Gastroesophageal sphincter (tissue), 4 donors: ENCODE results near the gene DOLPP1. TPM values are rescaled to one million over a fixed set of nuclear protein-coding genes. Genes with fewer than 3 reads are reported as not detected.

ENCODE experiments used
- ATAC-seq: fragments of 150-250 bp; one replicate; pipeline ENCODE4 v1.9.1; 2016; ENCODE audit warnings: mild to moderate bottlenecking, moderate library complexity
- H3K27ac ChIP-seq, 4 donors: fragments of 200-600 bp; sonication (generic) in 3 of 4; 1 replicate in 3 of 4; 2 replicates in 1 of 4; pipeline ENCODE4 v1.5.1; 2016 to 2019
- H3K27me3 ChIP-seq: fragments of 200-600 bp; sonication (generic); one replicate; pipeline ENCODE4 v1.5.1; 2019
- H3K36me3 ChIP-seq, 2 donors: fragments of 200-600 bp; sonication (generic); one replicate each; pipeline ENCODE4 v1.5.1; 2019; ENCODE audit warnings: control low read depth in 1 of 2
- H3K4me1 ChIP-seq, 3 donors: fragments of 200-600 bp; sonication (generic); 1 replicate in 2 of 3; 2 replicates in 1 of 3; pipeline ENCODE4 v1.5.1; 2016 to 2019; ENCODE audit warnings: control low read depth in 2 of 3
- H3K4me3 ChIP-seq, 2 donors: fragments of 200-600 bp; sonication (generic); one replicate each; pipeline ENCODE4 v1.5.1; 2019; ENCODE audit warnings: mild to moderate bottlenecking in 1 of 2, moderate library complexity in 1 of 2
- H3K9me3 ChIP-seq, 3 donors: fragments of 200-600 bp; sonication (generic); one replicate each; pipeline ENCODE4 v1.5.1; 2017 to 2019; ENCODE audit warnings: control low read depth in 2 of 3
- CTCF ChIP-seq, 4 experiments: fragments of 200-600 bp in 2 of 4; fragments of 450-650 bp in 2 of 4; sonication (generic) in 1 of 4; IDR thresholded peaks; one replicate each; pipeline ENCODE4 v1.5.1; 2017 to 2019; ENCODE audit warnings: antibody characterized with exemption in 4 of 4, mild to moderate bottlenecking in 2 of 4, moderate library complexity in 2 of 4
- EP300 ChIP-seq: sonication (generic); formaldehyde crosslinking; IDR thresholded peaks from one replicate; pipeline ENCODE4 v1.6.1; 2017; ENCODE audit warnings: antibody characterized with exemption, mild to moderate bottlenecking
- POLR2A ChIP-seq, 2 donors: fragments of 450-650 bp; IDR thresholded peaks; one replicate each; pipeline ENCODE4 v1.6.1; 2017; ENCODE audit warnings: antibody characterized with exemption in 2 of 2, mild to moderate bottlenecking in 2 of 2, moderate library complexity in 1 of 2
- POLR2AphosphoS5 ChIP-seq: sonication (generic); formaldehyde crosslinking; IDR thresholded peaks from one replicate; pipeline ENCODE4 v1.6.1; 2017; ENCODE audit warnings: antibody characterized with exemption
- WGBS, 2 donors: methylation state at CpG; one replicate each; pipeline ENCODE4 v1.1.5; 2018; ENCODE audit warnings: low coverage in 1 of 2; 5-methylcytosine and 5-hydroxymethylcytosine counted together
- total RNA-seq, 4 donors: library from RNA; depleted of rRNA; stranded (reverse); fragments of >200 nt; gene quantifications; one replicate each; pipeline ENCODE4 v1.1.0, GENCODE V29; 2016

Gene DOLPP1
- total RNA-seq, 4 donors from 2014 or later, result 2.7 to 6.2 (median 6.0) TPM

DNA sequence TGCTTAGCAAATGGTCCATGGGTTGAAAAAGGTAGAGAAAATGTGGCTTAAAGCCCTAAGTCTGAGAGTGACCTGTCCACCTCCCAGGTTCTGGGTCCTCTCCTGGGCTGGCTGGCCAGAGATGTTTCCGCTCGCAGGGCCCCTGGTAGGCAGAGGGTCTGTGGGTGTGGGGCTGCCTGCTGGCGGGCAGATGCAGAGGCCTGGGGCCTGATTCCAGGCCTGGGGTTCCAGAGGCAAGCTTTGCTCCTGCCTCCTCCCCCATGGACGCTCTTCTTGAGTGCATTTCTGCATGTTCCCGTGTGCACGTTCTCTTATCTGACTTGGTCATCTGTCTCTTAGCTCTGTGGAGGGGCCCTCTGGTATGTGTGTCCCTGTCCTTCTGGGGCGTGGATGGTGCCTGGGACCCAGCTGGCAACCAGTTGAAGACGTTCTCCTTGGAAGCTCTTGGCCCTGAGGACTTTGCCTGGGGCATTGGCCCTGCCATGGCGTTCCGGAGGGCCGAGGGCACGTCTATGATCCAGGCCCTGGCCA, 40.7 kb upstream of the DOLPP1 start:
- peaks cover 0 to 47% (median 16%) of the 10 kb centered on the region in 3 donors for H3K4me1 ChIP-seq
- no peaks in the 10 kb centered on the region for H3K9me3 ChIP-seq
- ATAC-seq, result no peak
- no peak overlapping the region for H3K27ac ChIP-seq
- TF ChIP-seq POLR2A (IDR thresholded peaks at IDR 0.05), result no peak
- TF ChIP-seq EP300, result no peak
- no peak for TF ChIP-seq POLR2AphosphoS5
- no peak for TF ChIP-seq CTCF (IDR thresholded peaks at IDR 0.05)
- 80 to 91% methylated on average over 3 to 6 of the region's 12 CpGs for WGBS, 2 donors
- H3K27me3 ChIP-seq, result no peaks in the 10 kb centered on the region
- H3K4me3 ChIP-seq, result no peak overlapping the region
- peaks cover 0 to 49% of the 10 kb centered on the region in 2 donors for H3K36me3 ChIP-seq

GRCh38 chr9:129042016-129042415, 38.9 kb upstream of the DOLPP1 start:
- Histone ChIP-seq H3K36me3 (peaks cover 0 to 67% of the 10 kb centered on the region in 2 donors), H3K4me3 (no peak overlapping the region), H3K27ac (no peak overlapping the region), H3K9me3 (no peaks in the 10 kb centered on the region), H3K4me1 (peaks cover 0 to 37% (median 15%) of the 10 kb centered on the region in 3 donors), H3K27me3 (no peaks in the 10 kb centered on the region)
- 20% methylated on average over 1 of the region's 16 CpGs; no CpG with 5 or more reads in 1 of the 2 donors for WGBS, 2 donors
- TF ChIP-seq POLR2A (IDR thresholded peaks at IDR 0.05), result no peak
- no peak for TF ChIP-seq EP300
- no peak for TF ChIP-seq CTCF (IDR thresholded peaks at IDR 0.05)
- no peak for TF ChIP-seq POLR2AphosphoS5
- no peak for ATAC-seq

DNA sequence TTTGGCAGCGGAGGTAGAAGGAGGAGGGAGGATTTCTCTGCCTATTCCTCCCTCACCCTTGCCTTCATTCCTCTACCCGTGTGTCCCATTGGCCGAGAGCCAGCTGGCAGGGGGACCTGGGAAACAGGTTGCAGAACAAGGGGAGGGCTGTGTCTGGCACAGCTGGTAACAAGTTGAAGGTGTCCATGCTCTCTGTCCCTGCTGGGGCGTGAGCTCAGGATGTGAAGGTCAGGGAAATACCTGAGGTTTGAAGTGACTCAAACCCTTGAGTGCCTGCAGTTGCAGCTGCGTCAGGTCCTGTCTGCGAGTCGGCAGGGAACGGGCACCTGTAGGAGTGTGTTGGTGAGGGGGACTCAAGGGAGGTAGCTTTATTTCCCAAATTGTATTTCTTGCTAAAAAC, 28.3 kb upstream of the DOLPP1 start:
- ATAC-seq, result no peak
- Histone ChIP-seq H3K36me3 (peaks cover 0 to 100% of the 10 kb centered on the region in 2 donors), H3K4me1 (no peaks in the 10 kb centered on the region), H3K9me3 (no peaks in the 10 kb centered on the region), H3K27ac (no peak overlapping the region), H3K27me3 (no peaks in the 10 kb centered on the region), H3K4me3 (no peak overlapping the region)
- WGBS, 2 donors, result 87 to 96% methylated on average over 4 to 7 of the region's 8 CpGs
- no peak for TF ChIP-seq CTCF (IDR thresholded peaks at IDR 0.05)
- TF ChIP-seq POLR2AphosphoS5, result no peak
- TF ChIP-seq EP300, result no peak
- TF ChIP-seq POLR2A (IDR thresholded peaks at IDR 0.05), result no peak

DNA sequence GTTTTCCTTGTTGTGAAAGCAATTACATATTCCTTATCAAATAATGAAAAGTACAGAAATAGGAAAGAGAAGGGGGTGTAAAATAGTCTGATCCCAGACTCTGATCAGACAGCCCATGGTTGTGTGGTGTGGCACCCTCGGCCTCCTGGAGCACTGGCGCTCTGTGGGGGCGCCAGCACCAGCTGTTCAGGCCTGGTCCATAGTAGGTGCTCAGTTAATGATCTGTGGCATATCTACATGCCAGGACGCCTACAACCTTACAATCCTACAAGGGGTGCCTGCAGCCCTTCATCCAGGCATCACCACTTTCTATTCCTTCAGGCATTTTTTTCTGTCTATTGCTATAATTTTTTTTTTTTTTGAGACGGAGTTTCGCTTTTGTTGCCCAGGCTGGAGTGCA, 27.9 kb upstream of the DOLPP1 start:
- 90 to 94% methylated on average over 4 to 5 of the region's 6 CpGs for WGBS, 2 donors

More for the DNA sequence above, 27.9 kb upstream of the DOLPP1 start:
- Histone ChIP-seq H3K4me1 (no peaks in the 10 kb centered on the region), H3K9me3 (no peaks in the 10 kb centered on the region), H3K4me3 (no peak overlapping the region), H3K36me3 (peaks cover 0 to 100% of the 10 kb centered on the region in 2 donors), H3K27ac (no peak overlapping the region), H3K27me3 (no peaks in the 10 kb centered on the region)
- TF ChIP-seq EP300 (no peak), POLR2AphosphoS5 (no peak), POLR2A (IDR thresholded peaks at IDR 0.05) (no peak), CTCF (IDR thresholded peaks at IDR 0.05) (no peak)
- no peak for ATAC-seq
